CD8-positive, alpha-beta memory T cell (primary cell): Measurements from ENCODE around the gene FAM98B. TPM values are rescaled to one million over a fixed set of nuclear protein-coding genes. Genes with fewer than 3 reads are reported as not detected.

Experiments
- CTCF ChIA-PET: fragments of 350-600 bp; sonication (Branson Sonifier 250); formaldehyde crosslinking; loops from one replicate; lab custom pipeline; 2021; ENCODE audit warnings: antibody characterized with exemption; lab: Charles Lee
- POLR2A ChIA-PET: fragments of 350-600 bp; sonication (Branson Sonifier 250); formaldehyde crosslinking; loops from one replicate; lab custom pipeline; 2021; ENCODE audit warnings: antibody characterized with exemption; lab: Charles Lee
- DNase-seq, 5 donors: peaks; one replicate each; pipeline versions ENCODE4 v3.0.0 to v3.0.0-alpha.2; 2020 to 2022; ENCODE audit warnings: mixed read lengths in 1 of 5
- H3K27ac ChIP-seq: one replicate; pipeline ENCODE4 v1.7.0; 2013; ENCODE audit warnings: low read depth, mild to moderate bottlenecking, low read length, moderate library complexity
- H3K27me3 ChIP-seq: 2 replicates; pipeline ENCODE4 v1.7.0; 2013; ENCODE audit warnings: low read length, mild to moderate bottlenecking; ENCODE audit not compliant: insufficient read depth, poor library complexity, severe bottlenecking
- H3K36me3 ChIP-seq: 2 replicates; pipeline ENCODE4 v1.7.0; 2013; ENCODE audit warnings: mild to moderate bottlenecking, low read length, moderate library complexity; ENCODE audit not compliant: insufficient read depth
- H3K4me1 ChIP-seq: 2 replicates; pipeline ENCODE4 v1.7.0; 2013; ENCODE audit warnings: mild to moderate bottlenecking, low read length, moderate library complexity; ENCODE audit not compliant: insufficient read depth
- H3K4me3 ChIP-seq: 2 replicates; pipeline ENCODE4 v1.7.0; 2013; ENCODE audit warnings: mild to moderate bottlenecking, low read length
- H3K9me3 ChIP-seq: 2 replicates; pipeline ENCODE4 v1.7.0; 2013; ENCODE audit warnings: mild to moderate bottlenecking, low read length
- H3K27ac Mint-ChIP-seq, 8 donors: one replicate each; pipeline ENCODE4 v1.8.0; 2020 to 2021; ENCODE audit warnings: mixed read lengths in 8 of 8, mild to moderate bottlenecking in 6 of 8, inconsistent platforms in 3 of 8, moderate library complexity in 3 of 8
- H3K27me3 Mint-ChIP-seq, 2 donors: one replicate each; pipeline ENCODE4 v1.8.0; 2020 to 2021; ENCODE audit warnings: mixed read lengths in 2 of 2, mild to moderate bottlenecking in 1 of 2, moderate library complexity in 1 of 2
- H3K36me3 Mint-ChIP-seq, 3 donors: one replicate each; pipeline ENCODE4 v1.8.0; 2020 to 2021; ENCODE audit warnings: mixed read lengths in 3 of 3, inconsistent platforms in 1 of 3, mild to moderate bottlenecking in 1 of 3
- H3K4me1 Mint-ChIP-seq, 3 donors: one replicate each; pipeline ENCODE4 v1.8.0; 2020 to 2021; ENCODE audit warnings: mixed read lengths in 3 of 3, inconsistent platforms in 1 of 3, mild to moderate bottlenecking in 1 of 3
- H3K4me3 Mint-ChIP-seq, 7 donors: one replicate each; pipeline ENCODE4 v1.8.0; 2020 to 2021; ENCODE audit warnings: mixed read lengths in 7 of 7, mild to moderate bottlenecking in 6 of 7, moderate library complexity in 4 of 7, inconsistent platforms in 2 of 7
- H3K9me3 Mint-ChIP-seq, 5 donors: one replicate each; pipeline ENCODE4 v1.8.0; 2020 to 2022; ENCODE audit warnings: mixed read lengths in 5 of 5, mild to moderate bottlenecking in 3 of 5, moderate library complexity in 2 of 5, inconsistent platforms in 1 of 5
- polyA plus RNA-seq: library from polyadenylated mRNA; unstranded; fragments of 300-500 nt; fragmentation: Illumina TruSeq; gene quantifications from one replicate; pipeline ENCODE4 v1.2.3, GENCODE V29; 2021
- total RNA-seq, 2 experiments: library from RNA; stranded (reverse); gene quantifications; one replicate each; pipeline ENCODE4 v1.2.3, GENCODE V29; 2021

FAM98B gene
- total and polyA plus RNA-seq, 3 experiments from 2014 or later = 2.2 to 60.9 (median 56.7) TPM

DNA sequence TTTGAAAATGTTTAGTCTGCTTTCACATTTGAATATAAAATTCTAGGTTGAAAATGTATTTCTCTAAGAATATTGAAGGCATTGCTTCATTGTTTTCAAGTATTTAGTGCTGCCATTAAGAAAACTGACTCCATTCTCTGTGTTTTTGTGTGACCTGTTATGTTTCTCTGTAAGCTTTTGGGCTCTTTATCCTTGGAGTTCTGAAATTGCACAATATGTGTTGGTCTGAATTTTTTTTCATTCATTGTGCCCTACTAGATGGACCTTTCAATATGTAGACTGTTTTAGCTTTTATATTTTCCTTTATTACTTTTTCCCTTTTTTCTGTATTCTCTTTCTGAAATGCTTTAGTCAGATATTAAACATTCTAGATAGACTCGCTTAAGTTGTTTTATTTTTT is 22.2 kb downstream of the FAM98B start:
- peaks cover 23% of the 10 kb centered on the region for H3K36me3 ChIP-seq
- ChIA-PET POLR2A (no interaction called here), CTCF (interaction anchor here (1.2 to 4.7 kb wide), 6 partner anchors 21 to 224 kb away, joined by 3 to 26 read pairs (median 9); partner anchors contain the start of genes FAM98B and RASGRP1)
- H3K9me3 ChIP-seq = no peaks in the 10 kb centered on the region
- H3K4me3 ChIP-seq = no peak overlapping the region
- no peaks in the 10 kb centered on the region for H3K27me3 Mint-ChIP-seq
- peaks cover 0 to 55% (median 21%) of the 10 kb centered on the region in 3 donors for H3K36me3 Mint-ChIP-seq
- H3K27ac Mint-ChIP-seq = peak overlapping the region in 2 of 8 donors; percentile 8 to 76
- H3K27me3 ChIP-seq = no peaks in the 10 kb centered on the region
- H3K4me3 Mint-ChIP-seq = no peak overlapping the region
- no peak overlapping the region for H3K27ac ChIP-seq
- no peaks in the 10 kb centered on the region for H3K9me3 Mint-ChIP-seq
- H3K4me1 Mint-ChIP-seq = peaks cover 18 to 20% (median 19%) of the 10 kb centered on the region in 3 donors
- DNase-seq = no peak
- peaks cover 8% of the 10 kb centered on the region for H3K4me1 ChIP-seq

DNA sequence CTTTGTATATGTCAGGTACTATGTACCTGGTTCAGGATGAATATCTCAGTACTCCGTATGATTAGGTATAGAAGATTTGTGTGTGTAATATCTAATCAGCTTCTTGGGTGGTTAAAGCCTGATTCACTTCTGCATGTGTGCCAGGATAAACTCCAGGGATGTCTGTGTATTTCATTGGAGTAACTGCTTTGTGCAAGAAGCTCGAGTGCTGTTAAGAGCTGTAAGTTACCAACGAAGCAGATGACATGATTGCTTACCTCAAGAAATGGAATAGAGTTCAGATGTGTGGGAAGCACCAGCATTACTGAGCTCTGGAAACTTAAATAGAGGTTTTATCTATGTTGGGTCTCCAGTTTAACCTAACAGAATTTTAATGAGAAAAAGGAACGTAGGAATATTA is 23.7 kb downstream of the FAM98B start:
- Mint-ChIP-seq H3K9me3 (no peaks in the 10 kb centered on the region), H3K27me3 (no peaks in the 10 kb centered on the region), H3K27ac (peak overlapping the region in 1 of 8 donors; percentile 0), H3K4me3 (peak overlapping the region in 1 of 7 donors; percentile 13), H3K4me1 (peaks cover 33 to 35% (median 33%) of the 10 kb centered on the region in 3 donors), H3K36me3 (peaks cover 0 to 51% (median 22%) of the 10 kb centered on the region in 3 donors)
- H3K36me3 ChIP-seq = peaks cover 23% of the 10 kb centered on the region
- H3K9me3 ChIP-seq = no peaks in the 10 kb centered on the region
- CTCF ChIA-PET = interaction anchor here (1.2 to 4.7 kb wide), 5 partner anchors 23 to 229 kb away, joined by 3 to 26 read pairs (median 6); partner anchors contain the start of genes FAM98B and RASGRP1
- POLR2A ChIA-PET = no interaction called here
- no peak overlapping the region for H3K4me3 ChIP-seq
- DNase-seq = no peak
- peaks cover 22% of the 10 kb centered on the region for H3K4me1 ChIP-seq
- H3K27ac ChIP-seq = no peak overlapping the region
- no peaks in the 10 kb centered on the region for H3K27me3 ChIP-seq

DNA sequence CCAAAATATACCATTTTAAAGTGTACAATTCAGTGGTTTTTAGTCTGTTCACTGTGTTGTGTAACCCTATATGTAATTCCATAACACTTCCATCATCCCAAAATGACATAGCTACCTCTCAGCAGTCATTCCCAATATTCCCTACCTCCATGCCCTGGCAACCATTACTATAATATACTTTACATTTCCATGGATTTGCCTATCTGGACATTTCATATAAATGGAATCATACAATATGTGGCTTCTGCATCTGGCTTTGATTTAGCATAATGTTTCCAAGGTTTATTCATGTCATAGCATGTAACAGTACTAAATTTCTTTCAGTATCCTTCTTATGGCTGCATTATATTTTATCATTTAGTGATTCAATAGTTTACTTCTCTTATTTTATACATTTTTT is 25.3 kb downstream of the FAM98B start:
- Histone ChIP-seq H3K36me3 (peaks cover 22% of the 10 kb centered on the region), H3K9me3 (no peaks in the 10 kb centered on the region), H3K4me1 (peaks cover 26% of the 10 kb centered on the region), H3K27me3 (no peaks in the 10 kb centered on the region), H3K4me3 (no peak overlapping the region), H3K27ac (no peak overlapping the region)
- H3K4me3 Mint-ChIP-seq = no peak overlapping the region
- H3K9me3 Mint-ChIP-seq = no peaks in the 10 kb centered on the region
- peaks cover 35 to 42% (median 39%) of the 10 kb centered on the region in 3 donors for H3K4me1 Mint-ChIP-seq
- DNase-seq = no peak
- H3K27me3 Mint-ChIP-seq = no peaks in the 10 kb centered on the region
- H3K27ac Mint-ChIP-seq = peak overlapping the region in 2 of 8 donors; percentile 26 to 27
- ChIA-PET CTCF (interaction anchor here (1.2 to 4.7 kb wide), 4 partner anchors 39 to 220 kb away, joined by 4 to 26 read pairs (median 9); partner anchors contain the start of gene RASGRP1), POLR2A (interaction anchor here (0.9 kb wide), 1 partner anchor 25 kb away, joined by 3 read pairs; the partner anchor contains the start of gene FAM98B)
- peaks cover 0 to 48% (median 20%) of the 10 kb centered on the region in 3 donors for H3K36me3 Mint-ChIP-seq

DNA sequence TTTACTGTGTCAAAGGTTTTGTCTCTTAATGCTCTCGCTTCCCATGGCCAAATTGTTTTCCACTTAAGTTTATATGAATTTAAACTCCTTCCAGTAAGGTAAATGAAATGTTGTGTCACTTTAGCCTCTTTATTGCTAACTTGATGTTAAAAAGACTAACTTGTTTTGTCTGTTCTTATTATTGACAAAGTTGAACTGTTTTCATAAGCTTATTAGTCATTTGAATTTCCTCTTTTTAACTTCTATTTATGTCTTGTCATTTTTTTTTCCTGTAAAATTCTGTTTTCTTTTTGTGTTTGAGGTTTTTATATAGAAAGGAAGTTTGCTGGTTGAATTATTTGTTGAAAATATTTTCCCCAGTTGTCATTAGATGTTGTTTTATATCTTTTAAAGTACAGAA is 25.8 kb downstream of the FAM98B start:
- Histone ChIP-seq H3K36me3 (peaks cover 17% of the 10 kb centered on the region), H3K27ac (no peak overlapping the region), H3K4me1 (peaks cover 21% of the 10 kb centered on the region), H3K27me3 (no peaks in the 10 kb centered on the region), H3K9me3 (no peaks in the 10 kb centered on the region), H3K4me3 (no peak overlapping the region)
- Mint-ChIP-seq H3K27ac (peak overlapping the region in 2 of 8 donors; percentile 3 to 74), H3K27me3 (no peaks in the 10 kb centered on the region), H3K4me3 (no peak overlapping the region), H3K4me1 (peaks cover 30 to 37% (median 36%) of the 10 kb centered on the region in 3 donors), H3K9me3 (no peaks in the 10 kb centered on the region), H3K36me3 (peaks cover 0 to 44% (median 17%) of the 10 kb centered on the region in 3 donors)
- POLR2A ChIA-PET = no interaction called here
- CTCF ChIA-PET = interaction anchor here (1.2 to 4.7 kb wide), 3 partner anchors 84 to 220 kb away, joined by 6 to 26 read pairs (median 12); partner anchors contain the start of gene RASGRP1
- DNase-seq = no peak

DNA sequence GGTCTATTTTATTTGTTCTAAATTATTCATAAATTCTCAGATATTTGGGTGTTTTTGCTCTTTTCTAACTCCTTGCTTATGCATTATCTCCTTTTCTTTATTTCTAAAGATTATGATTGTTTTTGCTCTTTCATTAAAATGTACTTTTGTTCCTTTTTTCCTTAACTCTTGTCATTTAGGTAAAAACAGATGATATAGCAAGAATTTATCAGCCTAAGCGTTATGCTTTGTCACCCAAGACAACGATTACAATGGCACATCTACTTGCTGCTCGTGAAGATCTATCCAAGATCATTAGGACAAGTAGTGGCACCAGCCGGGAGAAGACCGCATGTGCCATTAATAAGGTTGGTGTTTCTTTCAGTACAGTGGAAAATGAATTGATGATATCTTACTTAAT is 27.2 kb downstream of the FAM98B start:
- CTCF ChIA-PET = no interaction called here
- peak overlapping the region in 5 of 8 donors; percentile 13 to 83 (median 74) for H3K27ac Mint-ChIP-seq
- H3K4me3 ChIP-seq = no peak overlapping the region

DNA sequence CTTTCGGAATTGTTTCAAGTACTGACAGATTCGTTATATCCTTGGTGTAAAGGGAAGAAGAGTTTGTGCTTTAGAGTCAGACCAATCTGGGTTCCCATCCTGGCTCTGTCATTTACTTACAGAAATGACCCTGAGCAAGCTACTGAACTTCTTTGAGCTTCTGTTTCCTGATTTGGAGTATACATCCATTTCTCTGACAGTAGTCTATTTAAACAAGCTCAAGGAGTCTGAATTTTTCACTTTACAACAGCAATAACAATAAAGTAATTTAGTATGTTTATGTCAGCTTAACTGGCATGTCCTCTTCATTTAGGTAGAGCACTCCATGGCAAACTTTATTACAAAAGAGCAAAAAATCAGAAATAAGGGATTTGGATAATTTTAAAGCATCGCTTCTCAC is 27.8 kb downstream of the FAM98B start:
- H3K4me3 Mint-ChIP-seq = no peak overlapping the region
- Histone ChIP-seq H3K27ac (no peak overlapping the region), H3K4me1 (peaks cover 26% of the 10 kb centered on the region), H3K36me3 (peaks cover 9% of the 10 kb centered on the region), H3K9me3 (no peaks in the 10 kb centered on the region), H3K4me3 (no peak overlapping the region), H3K27me3 (no peaks in the 10 kb centered on the region)
- peak overlapping the region in 7 of 8 donors; percentile 9 to 92 (median 57) for H3K27ac Mint-ChIP-seq
- no peak for DNase-seq
- no peaks in the 10 kb centered on the region for H3K27me3 Mint-ChIP-seq
- no peaks in the 10 kb centered on the region for H3K9me3 Mint-ChIP-seq
- ChIA-PET CTCF (interaction anchor here (1.4 to 1.6 kb wide), 3 partner anchors 82 to 209 kb away, joined by 3 to 5 read pairs (median 5); partner anchors contain the start of gene RASGRP1), POLR2A (no interaction called here)
- peaks cover 0 to 40% (median 10%) of the 10 kb centered on the region in 3 donors for H3K36me3 Mint-ChIP-seq
- peaks cover 32 to 49% (median 40%) of the 10 kb centered on the region in 3 donors for H3K4me1 Mint-ChIP-seq

More for the DNA sequence above, 27.2 kb downstream of the FAM98B start:
- Histone ChIP-seq H3K9me3 (no peaks in the 10 kb centered on the region), H3K36me3 (peaks cover 9% of the 10 kb centered on the region), H3K27me3 (no peaks in the 10 kb centered on the region), H3K27ac (no peak overlapping the region), H3K4me1 (peaks cover 20% of the 10 kb centered on the region)
- no peaks in the 10 kb centered on the region for H3K9me3 Mint-ChIP-seq
- no peak overlapping the region for H3K4me3 Mint-ChIP-seq
- H3K27me3 Mint-ChIP-seq = no peaks in the 10 kb centered on the region
- POLR2A ChIA-PET = no interaction called here
- H3K36me3 Mint-ChIP-seq = peaks cover 0 to 41% (median 13%) of the 10 kb centered on the region in 3 donors
- DNase-seq = no peak
- peaks cover 30 to 44% (median 36%) of the 10 kb centered on the region in 3 donors for H3K4me1 Mint-ChIP-seq

DNA sequence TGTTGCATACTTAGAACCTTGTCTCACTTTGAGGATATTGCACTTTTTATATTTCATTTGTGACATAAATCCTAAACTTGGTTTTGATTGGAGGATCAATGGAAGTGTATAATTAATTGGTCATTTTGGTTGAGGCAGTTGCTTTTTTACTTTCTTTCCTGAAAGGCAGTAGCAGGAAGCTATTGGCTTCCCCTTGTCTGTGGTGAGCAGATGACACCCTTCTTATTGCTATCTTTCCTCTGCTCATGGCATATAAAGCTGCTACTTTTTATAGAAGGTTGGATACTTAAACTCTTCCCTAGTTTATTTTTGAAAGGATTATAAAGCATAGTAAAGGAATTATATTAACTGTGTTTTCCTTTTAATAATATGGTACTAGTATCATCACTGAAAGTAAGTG is 28.6 kb downstream of the FAM98B start:
- Histone ChIP-seq H3K4me1 (peaks cover 34% of the 10 kb centered on the region), H3K27me3 (no peaks in the 10 kb centered on the region), H3K27ac (no peak overlapping the region), H3K36me3 (peaks cover 7% of the 10 kb centered on the region), H3K4me3 (no peak overlapping the region), H3K9me3 (no peaks in the 10 kb centered on the region)
- no peak for DNase-seq
- H3K27me3 Mint-ChIP-seq = no peaks in the 10 kb centered on the region
- H3K9me3 Mint-ChIP-seq = no peaks in the 10 kb centered on the region
- peaks cover 40 to 57% (median 48%) of the 10 kb centered on the region in 3 donors for H3K4me1 Mint-ChIP-seq
- H3K27ac Mint-ChIP-seq = peak overlapping the region; percentile 9 to 92 (median 67)
- H3K4me3 Mint-ChIP-seq = peak overlapping the region in 1 of 7 donors; percentile 33
- H3K36me3 Mint-ChIP-seq = peaks cover 0 to 40% (median 6%) of the 10 kb centered on the region in 3 donors
- POLR2A ChIA-PET = interaction anchor here (0.8 kb wide), 1 partner anchor 206 kb away, joined by 3 read pairs; no protein-coding TSS in a partner anchor
- CTCF ChIA-PET = interaction anchor here (1.2 to 1.6 kb wide), 4 partner anchors 81 to 217 kb away, joined by 3 to 6 read pairs (median 5); partner anchors contain the start of gene RASGRP1

DNA sequence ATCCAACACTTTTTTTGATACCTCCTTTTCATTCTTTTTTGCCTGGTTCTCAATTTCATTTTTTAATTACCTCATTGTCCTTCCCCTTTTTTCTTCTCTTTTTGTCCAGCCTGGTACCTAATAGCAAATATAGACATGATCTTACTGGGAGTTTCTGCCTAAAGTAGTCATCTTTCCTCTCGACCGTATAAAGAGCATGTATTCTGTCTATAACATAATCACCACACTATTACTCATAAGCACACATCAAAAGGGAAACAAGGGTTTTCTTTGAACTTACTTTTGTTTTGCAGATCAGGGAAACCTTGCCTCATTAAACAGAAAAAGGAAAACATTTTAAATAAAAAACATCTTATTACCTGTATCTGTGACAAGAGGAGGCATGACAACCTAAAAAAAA is 33.0 kb downstream of the FAM98B start:
- ChIA-PET CTCF (interaction anchor here (2.7 kb wide), 1 partner anchor 203 kb away, joined by 14 read pairs; no protein-coding TSS in a partner anchor), POLR2A (no interaction called here)
- H3K27me3 ChIP-seq = no peaks in the 10 kb centered on the region
- peak overlapping the region; percentile 72 to 98 (median 90) for H3K27ac Mint-ChIP-seq
- H3K4me1 Mint-ChIP-seq = peaks cover 34 to 72% (median 58%) of the 10 kb centered on the region in 3 donors
- H3K9me3 Mint-ChIP-seq = no peaks in the 10 kb centered on the region
- H3K27me3 Mint-ChIP-seq = no peaks in the 10 kb centered on the region
- H3K4me3 Mint-ChIP-seq = peak overlapping the region in 2 of 7 donors; percentile 9 to 28
- no peaks in the 10 kb centered on the region for H3K9me3 ChIP-seq
- peaks cover 0 to 63% (median 7%) of the 10 kb centered on the region in 3 donors for H3K36me3 Mint-ChIP-seq
- H3K27ac ChIP-seq = no peak overlapping the region
- peaks cover 29% of the 10 kb centered on the region for H3K4me1 ChIP-seq
- peaks cover 14% of the 10 kb centered on the region for H3K36me3 ChIP-seq
- DNase-seq = peak in 2 of 5 donors; percentile 5 to 11
- H3K4me3 ChIP-seq = no peak overlapping the region
